HG02588 (cell line): ENCODE measurements around the gene MCRS1.
"Not testable (repeated sequence)": the region's sequence is repeated elsewhere in the genome, so short reads cannot be mapped to it uniquely, and the experiment has no call there.

ENCODE experiments used
- ATAC-seq: cut with Tn5 transposase; IDR thresholded peaks from one replicate; pipeline ENCODE4 v1.9.1; 2021; ENCODE audit warnings: mild to moderate bottlenecking, moderate library complexity; ENCODE audit not compliant: unreplicated experiment

Gene MCRS1

GRCh38 chr12:49542592-49543160 lies 25.3 kb downstream of the MCRS1 start:
- no peak for ATAC-seq

- ATAC-seq = no peak
These were observed 25.9 kb downstream of the MCRS1 start for GRCh38 chr12:49541911-49542505.

- no peak for ATAC-seq
These were observed 26.6 kb downstream of the MCRS1 start for GRCh38 chr12:49541140-49541861.

GRCh38 chr12:49540229-49541139 lies 27.5 kb downstream of the MCRS1 start:
- no peak for ATAC-seq

GRCh38 chr12:49539406-49540228 lies 28.3 kb downstream of the MCRS1 start:
- ATAC-seq = no peak

- peak; percentile 61 for ATAC-seq
These were observed 29.2 kb downstream of the MCRS1 start, which contains the start of gene KCNH3 for GRCh38 chr12:49538510-49539403. Gene KCNH3 (plus strand): TSS chr12:49539030. CDS start chr12:49539417, 387 bp downstream.

GRCh38 chr12:49537752-49538509 lies 30.0 kb downstream of the MCRS1 start:
- ATAC-seq = no peak

- ATAC-seq = no peak
These were observed 30.7 kb downstream of the MCRS1 start for GRCh38 chr12:49537231-49537751.

- no peak for ATAC-seq
These were observed 31.3 kb downstream of the MCRS1 start for GRCh38 chr12:49536526-49537071.

GRCh38 chr12:49535921-49536525 lies 31.9 kb downstream of the MCRS1 start:
- ATAC-seq = no peak

GRCh38 chr12:49534731-49535278 lies 33.1 kb downstream of the MCRS1 start:
- ATAC-seq = no peak

GRCh38 chr12:49534122-49534521 lies 33.8 kb downstream of the MCRS1 start:
- ATAC-seq = not testable (repeated sequence)

GRCh38 chr12:49533331-49533730 lies 34.6 kb downstream of the MCRS1 start:
- no peak for ATAC-seq

GRCh38 chr12:49531745-49532144 lies 36.2 kb downstream of the MCRS1 start:
- ATAC-seq = no peak

GRCh38 chr12:49529414-49529813 lies 38.5 kb downstream of the MCRS1 start:
- no peak for ATAC-seq

GRCh38 chr12:49527361-49528130 lies 40.4 kb downstream of the MCRS1 start:
- no peak for ATAC-seq

- ATAC-seq = no peak
These were observed 42.0 kb downstream of the MCRS1 start for GRCh38 chr12:49525942-49526341.
